ENCODE data around the gene NHLRC4.

NHLRC4 gene

DNA sequence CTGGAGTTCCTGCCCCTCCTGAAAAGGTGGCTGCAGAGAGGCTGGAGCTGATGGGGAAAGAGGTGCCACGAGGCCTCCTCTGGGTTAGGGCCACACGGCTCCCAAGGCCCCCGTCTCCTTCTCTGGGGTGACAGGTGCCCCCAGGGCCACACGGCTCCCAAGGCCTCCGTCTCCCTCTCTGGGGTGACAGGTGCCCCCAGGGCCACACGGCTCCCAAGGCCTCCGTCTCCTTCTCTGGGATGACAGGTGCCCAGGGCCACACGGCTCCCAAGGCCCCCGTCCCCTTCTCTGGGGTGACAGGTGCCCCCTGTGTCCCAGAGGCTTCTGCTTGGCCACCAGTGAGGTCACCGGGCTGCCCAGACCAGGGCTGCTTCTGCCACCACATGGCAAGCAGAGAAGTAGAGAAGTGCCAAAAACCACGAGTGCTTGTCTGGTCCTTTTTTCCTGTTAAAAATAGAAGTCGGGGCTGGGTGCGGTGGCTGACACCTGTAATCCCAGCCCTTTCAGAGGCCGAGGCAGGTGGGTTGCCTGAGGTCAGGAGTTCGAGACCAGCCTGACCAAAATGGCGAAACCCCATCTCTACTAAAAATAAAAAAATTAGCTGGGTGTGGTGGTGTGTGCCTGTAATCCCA lies 35.2 kb upstream of the NHLRC4 start:
- DNase-seq: no peak

DNA sequence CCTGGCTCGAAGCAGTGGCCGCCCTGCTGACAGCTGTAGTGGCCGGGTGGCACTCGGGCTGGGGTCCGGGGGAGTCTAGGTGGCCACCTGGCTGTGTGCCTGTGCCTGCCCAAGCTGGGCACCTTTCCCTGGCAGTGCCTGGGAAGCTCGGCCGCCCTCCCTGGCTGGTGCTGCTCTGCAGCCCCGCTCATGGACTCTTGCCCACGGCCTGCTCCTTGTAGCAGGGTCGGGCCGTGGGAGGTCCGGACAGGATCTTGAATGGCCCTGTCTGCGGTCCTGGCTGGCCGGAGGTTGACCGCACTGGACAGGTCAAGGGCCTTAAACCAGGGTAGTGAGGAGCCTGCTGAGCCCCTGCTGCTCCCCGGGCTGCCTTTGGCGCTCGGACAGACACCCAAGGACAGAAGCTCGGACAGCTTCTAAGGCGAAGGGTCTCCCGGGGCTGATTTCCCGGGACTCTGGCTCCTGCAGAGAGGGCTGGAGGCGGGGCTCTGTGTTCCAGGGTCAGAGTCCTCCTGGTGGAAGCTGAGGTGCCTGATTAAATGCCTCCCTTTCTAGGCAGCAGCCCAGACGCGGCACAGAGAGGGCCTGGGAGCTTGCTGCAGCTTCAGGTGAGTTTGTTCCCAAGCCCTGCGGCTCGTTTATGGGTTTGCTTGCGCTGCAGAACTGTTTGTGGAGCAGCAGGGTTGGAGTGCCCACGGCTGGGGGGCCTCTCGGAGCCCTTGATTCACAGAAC lies 33.2 kb upstream of the NHLRC4 start:
- no peak for DNase-seq

DNA sequence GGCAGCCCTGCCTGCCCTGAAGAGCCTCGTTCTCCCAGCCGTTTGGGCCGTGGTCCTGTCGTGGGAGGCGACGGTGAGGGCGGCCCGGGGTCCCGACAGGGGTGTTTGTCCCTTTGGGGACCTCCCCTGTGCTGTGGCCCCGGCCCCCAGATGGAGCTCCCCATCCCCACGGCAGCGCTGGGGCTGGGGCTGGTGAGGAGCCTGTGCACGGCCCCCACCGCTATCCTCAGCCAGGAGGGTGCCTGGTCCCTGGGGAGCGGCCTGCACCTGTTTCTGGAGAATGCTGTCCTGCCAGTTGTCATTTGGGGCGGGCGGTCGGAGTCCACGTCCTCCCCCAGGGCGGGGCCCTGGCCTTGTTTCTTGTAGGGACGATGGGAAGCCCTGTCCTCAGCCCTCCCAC lies 32.7 kb upstream of the NHLRC4 start:
- DNase-seq: no peak

DNA sequence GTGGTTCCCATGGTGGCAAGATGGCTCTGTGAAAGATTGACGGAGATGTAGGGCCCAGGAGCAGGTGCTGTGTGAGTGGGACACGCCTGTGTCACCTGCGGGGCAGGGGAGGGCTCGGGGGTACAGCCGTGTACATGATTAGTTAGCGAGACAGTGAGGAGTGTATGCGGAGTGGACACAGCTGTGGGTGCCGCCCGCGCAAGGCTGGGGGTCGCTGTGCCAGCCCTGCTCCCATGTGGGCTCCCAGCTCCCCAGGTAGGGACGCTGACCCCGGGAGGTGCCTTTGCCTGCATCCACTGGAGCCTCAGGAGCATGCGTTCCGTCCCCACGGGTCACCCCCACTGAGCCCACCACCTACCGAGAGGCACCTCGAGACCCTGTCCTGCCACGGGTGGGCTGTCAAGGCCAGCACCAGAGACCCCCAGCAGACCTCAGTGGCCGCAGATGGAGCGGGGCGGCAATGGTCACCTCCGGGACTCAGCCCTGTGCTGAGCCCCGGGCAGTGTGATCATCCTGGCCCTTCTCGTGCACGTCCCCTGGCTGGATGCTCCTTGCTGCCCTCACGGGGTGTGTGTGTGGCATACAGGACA lies 31.9 kb upstream of the NHLRC4 start:
- DNase-seq: no peak

DNA sequence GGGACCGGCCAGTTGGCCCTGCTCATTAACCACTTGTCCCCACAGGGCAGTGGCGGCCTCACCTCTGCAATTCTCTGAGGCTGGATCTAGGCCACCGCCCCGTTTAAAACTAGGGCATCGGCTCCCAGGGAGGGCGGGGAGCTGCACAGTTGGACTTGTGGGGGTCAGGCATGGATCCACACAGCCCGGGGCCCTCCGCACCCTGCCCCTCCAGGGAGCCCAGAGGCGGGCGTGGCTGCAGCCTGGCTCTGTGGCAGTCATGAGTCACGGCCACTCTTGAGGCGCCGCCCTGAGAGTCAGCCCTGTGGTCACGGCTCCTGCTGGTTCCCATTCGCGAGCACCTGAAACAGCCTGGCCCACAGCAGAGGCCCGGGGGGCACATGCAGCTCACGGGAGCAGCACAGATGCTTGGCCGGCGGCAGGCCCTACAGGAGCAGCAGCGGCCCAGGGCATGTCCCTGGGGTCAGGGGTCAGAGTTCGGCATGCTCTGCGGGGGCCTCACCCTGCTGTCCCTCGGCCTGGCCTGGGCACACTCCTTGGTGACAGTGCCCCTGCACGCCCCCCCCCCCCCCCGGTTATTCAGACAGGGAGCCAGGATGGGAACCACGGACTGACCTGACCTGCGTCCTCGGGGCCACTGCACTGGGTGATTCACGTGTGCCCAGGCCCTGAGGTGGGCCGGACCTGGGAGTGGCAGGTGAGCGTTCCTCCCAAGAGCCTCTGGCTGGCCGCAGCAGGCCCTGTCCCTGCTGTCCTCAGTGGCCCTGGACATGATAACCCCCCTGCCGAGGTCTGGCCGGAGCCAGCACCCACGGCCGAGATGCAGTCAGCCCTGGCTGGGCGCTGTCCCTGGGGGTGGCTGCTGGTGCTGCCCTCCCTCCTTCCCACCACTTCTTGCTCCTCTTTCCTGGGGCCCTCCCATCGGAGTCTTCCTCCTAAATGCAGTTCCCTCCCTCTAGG lies 31.1 kb upstream of the NHLRC4 start:
- DNase-seq: no peak

DNA sequence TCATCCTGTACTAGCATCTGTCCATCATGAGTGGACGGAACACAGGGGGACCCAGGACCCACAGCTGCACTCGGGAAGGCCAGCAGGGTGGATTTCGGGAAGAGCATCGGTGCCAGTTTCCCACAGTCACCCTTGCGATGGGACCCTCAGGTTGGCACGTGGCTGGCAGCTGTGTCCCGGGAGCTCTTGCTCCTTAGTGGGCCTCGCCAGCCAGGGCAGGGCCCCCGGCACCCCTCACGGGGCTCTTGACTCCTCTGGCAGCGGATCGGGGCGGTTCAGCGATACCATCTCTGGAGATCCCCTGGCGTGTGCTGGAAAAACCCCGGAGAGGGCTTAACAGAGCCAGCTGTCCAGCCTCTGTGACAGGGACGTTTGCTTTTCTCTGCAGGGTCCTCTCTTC lies 30.1 kb upstream of the NHLRC4 start:
- no peak for DNase-seq

DNA sequence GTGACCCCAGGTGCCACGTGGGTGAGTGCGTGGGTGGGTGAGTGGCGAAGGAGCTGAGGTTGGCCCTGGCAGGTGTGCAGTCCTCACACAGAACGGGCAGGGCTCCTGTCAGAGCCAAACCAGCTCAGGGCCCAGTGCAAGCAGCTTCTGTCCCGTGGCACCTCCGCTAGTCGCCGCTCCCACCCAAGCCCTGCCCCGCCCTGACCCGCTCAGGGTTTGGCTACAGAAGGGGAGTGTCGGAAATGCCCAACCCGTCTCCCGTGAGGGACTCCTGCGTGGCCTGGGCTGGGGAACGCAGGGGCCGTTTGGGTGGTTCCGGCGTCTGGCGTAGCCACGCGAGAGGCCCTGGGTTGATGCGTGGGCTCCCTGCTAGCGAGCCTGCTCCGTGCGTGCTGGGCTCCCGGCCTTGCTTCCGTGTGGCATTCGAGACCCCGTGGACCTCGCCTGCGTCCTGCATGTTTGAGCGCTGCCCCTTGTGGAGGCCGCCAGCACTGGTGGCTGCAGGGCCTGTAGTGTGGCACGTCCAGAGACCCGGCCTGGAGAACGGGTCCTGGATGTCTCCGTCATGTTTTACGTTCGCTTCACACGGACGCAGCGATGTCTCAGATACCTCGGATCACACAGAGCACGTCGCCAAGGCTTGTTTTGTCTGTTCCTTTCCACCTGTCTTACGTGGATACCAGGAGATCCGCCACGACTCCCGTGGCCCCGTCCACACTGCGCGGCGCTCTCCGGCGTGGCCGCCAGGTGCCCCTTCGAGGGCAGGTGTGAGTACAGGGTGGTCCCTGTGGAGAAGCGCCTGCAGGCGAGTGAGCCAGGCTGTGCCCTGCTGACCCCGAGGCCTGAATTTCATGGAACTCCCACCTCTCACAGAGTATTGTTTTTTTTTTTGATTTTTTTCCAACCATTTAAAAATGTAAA lies 29.1 kb upstream of the NHLRC4 start:
- DNase-seq: no peak

DNA sequence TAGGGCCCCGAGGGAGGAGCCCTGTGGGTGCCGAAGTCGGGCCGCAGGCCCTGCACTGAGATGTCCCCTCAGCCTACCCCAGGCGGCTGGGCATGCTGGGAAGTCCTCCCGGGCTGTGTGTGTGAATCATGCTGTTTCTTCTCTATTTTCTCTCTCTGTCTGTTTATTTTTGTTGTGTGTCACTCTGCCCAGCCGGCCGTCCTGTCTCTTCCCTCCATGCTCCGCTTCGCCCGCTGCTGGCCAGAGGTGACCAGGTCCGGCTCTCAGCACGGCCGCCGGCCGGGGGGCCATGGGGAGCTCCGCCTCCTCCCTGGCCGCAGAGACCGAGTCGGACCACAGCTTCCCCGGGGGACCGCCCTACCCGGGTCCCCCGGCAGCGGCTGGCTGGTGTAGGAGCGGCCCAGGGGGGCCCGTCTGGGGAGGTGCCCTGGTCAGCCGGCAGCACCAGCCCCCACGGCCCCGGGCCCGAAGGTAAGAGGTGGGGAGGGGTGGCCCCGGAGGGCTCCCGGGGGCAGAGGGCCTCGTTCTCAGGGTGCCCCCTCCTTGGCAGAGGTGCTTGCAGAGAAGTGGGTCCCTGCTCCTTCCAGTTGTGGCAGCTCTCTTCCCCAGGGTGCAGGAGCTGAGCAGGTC lies 26.8 kb upstream of the NHLRC4 start:
- DNase-seq: no peak

DNA sequence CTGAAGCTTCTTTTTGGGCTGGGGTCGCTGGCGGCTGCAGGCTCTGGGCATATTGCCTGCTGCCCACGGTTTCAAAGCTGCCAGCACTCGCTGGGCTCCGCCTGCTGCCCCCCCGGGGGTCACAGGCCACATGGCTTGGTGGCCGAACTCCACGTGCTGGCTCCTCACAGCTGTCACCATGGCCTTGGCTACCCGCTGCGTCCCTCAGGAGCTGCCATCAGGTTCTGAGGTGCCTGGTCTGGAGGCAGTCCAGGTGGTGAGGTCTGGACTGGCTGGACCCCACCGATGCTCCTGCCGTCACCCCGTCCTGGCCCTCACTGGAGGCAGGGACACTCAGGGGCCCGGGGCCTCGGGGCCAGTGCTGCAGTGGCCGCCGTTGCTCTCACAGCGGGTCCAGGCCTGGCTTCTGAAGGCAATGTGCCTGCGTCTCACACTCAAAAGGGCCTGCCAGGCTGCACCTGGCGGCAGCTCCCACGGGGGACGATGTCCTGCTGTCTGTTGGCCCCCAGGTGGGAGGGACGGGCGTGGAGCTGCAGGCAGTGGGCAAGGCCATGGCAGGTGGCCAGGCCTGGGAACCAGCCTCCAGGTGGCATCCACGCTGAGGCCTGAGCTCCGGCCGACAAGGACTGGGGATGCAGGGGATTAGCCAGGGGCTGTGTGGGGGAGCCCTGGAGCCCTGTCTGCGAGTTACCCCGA lies 26.0 kb upstream of the NHLRC4 start:
- no peak for DNase-seq

DNA sequence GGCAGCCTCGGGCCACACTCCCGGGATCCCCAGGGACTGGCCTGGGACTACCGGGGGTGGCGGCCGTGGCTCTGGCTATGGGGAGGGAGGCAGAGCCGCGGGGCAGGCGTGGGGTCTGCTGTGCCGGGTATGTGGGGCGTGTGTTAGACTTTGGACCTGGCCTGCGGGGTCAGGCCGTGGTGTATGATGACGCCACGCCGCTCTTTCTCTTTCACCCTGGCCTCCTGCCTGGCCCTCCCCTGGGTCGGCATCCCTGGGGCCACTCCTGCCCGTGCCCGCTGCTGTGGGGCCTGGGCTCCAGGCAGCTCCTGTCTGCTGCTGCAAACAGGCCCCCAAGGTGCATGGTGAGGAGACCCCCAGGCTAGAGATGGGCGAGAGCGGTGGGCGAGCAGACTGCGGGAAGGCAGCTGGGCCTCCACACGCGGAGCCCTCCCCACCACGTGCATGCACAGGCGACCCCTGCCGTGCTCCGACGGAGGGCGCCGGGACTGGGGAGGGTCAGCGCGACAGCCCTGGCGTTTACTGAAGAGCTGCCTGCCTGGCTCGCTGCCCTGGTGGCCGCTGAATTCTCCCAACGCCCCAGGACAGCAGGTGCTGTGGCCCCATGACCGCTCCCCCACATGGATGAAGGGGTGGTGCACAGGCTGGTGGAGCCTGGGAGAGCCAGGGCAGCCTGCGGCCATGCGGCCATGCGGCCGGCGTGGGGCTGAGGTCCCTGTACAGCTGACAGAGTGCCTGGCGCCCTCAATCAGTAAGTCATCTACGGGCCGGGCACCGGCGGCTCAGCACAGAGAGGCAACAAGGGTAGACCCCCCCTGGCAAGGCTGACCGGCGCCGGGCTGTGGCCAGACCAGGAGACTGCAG lies 23.3 kb upstream of the NHLRC4 start:
- DNase-seq: no peak

DNA sequence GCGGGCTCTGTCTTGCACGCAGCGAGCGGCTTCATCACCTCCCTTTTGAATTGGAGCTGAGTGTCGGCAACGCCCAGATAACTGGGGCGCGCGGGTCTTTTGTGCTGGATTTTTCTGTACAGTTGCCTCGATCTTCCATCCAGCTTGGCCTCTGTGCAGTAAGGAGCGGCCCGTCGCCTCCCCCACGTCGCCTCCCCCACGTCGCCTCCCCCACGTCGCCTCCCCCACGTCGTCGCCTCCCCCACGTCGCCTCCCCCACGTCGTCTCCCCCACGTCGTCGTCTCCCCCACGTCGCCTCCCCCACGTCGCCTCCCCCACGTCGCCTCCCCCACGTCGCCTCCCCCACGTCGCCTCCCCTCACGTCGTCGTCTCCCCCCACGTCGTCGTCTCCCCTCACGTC lies 22.3 kb upstream of the NHLRC4 start:
- DNase-seq: no peak

DNA sequence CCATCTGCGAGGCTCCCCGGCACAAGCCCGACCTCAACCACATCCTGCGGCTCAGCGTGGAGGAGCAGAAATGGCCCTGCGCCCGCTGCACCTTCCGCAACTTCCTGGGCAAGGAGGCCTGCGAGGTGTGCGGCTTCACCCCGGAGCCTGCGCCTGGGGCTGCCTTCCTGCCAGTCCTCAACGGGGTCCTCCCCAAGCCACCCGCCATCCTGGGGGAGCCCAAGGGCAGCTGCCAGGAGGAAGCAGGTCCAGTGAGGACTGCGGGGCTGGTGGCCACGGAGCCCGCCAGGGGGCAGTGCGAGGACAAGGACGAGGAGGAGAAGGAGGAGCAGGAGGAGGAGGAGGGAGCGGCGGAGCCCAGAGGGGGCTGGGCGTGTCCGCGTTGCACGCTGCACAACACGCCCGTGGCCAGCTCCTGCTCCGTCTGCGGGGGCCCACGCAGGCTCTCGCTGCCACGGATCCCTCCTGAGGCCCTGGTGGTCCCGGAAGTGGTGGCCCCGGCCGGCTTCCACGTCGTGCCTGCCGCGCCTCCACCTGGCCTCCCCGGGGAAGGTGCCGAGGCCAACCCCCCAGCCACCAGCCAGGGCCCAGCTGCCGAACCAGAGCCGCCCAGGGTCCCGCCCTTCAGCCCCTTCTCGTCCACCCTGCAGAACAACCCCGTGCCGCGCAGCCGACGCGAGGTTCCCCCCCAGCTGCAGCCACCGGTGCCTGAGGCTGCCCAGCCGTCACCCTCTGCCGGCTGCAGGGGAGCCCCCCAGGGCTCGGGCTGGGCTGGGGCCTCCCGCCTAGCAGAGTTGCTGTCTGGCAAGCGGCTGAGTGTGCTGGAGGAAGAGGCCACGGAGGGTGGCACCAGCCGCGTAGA lies 19.7 kb upstream of the NHLRC4 start:
- DNase-seq: no peak

DNA sequence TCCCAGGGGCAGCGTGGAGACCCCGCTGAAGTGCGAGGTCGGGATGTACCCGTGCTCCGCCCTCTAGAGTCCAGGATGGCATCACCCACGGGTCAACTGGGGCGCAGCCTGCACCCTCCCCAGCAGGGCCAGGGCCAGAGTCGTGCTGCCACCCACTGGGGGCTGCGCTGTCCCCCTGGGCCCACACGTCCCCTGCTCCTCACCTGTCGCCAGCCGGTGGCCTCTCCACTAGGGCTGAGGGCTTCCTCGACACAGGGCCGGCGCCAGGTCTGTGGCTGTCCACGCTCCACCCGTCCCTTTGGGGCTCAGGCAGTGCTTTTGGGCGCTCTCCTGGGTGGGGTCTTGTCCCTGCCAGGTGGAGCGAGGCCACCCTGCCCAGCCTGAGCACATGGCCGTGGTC lies 18.2 kb upstream of the NHLRC4 start:
- no peak for DNase-seq

DNA sequence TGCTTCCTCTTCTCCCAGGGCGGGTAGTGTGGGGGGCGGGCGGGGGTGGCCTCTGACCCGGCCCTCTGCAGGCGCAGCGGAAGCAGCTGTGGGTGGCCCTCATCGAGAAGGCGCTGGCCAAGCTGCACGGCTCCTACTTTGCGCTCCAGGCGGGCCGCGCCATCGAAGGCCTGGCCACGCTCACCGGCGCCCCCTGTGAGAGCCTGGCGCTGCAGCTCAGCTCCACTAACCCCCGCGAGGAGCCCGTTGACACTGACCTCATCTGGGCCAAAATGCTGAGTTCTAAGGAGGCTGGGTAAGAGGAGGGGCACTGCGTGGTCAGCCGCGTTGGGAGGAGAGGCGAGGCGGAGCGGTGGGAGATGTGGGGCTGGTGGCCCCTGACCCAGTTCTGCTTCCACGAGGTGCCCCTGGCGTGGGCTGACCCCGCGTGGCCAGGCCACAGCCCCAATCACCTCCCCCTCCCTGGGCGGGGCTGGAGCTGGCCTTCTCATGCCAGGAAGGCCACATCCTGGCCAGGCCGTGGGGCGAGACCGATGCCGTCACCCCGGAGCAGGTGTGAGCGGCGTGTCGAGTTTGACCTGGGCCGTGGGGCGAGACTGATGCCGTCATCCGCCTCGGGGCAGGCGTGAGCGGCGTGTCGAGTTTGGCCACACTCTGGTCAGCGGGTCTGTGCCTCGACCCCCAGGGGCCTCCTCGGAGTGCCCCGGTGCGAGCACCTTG lies 17.1 kb upstream of the NHLRC4 start:
- no peak for DNase-seq

DNA sequence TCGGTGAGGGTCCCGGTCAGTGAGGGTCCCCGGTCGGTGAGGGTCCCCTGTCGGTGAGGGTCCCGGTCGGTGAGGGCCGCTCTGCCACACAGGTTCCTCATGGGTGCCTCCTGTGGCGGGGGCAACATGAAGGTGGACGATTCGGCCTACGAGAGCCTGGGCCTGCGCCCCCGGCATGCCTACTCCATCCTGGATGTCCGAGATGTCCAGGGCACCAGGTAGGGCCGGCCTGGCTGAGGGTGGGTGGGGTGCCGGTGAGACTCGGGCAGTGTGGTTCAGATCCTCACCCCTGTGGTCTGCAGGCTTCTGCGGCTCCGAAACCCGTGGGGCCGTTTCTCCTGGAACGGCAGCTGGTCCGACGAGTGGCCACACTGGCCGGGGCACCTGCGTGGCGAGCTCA lies 15.6 kb upstream of the NHLRC4 start:
- DNase-seq: no peak

DNA sequence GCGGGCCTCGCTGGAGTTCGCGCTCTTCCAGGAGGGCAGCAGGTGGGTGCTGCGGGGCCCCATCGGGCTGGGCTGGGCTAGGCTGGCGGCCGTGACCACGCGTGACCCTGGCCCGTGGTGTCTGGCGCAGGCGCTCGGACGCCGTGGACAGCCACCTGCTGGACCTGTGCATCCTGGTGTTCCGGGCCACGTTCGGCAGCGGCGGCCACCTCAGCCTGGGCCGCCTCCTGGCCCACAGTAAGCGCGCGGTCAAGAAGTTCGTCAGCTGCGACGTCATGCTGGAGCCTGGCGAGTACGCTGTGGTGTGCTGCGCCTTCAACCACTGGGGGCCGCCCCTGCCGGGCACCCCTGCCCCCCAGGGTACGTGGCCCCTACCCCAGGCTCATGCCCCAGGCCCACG lies 14.6 kb upstream of the NHLRC4 start:
- no peak for DNase-seq

DNA sequence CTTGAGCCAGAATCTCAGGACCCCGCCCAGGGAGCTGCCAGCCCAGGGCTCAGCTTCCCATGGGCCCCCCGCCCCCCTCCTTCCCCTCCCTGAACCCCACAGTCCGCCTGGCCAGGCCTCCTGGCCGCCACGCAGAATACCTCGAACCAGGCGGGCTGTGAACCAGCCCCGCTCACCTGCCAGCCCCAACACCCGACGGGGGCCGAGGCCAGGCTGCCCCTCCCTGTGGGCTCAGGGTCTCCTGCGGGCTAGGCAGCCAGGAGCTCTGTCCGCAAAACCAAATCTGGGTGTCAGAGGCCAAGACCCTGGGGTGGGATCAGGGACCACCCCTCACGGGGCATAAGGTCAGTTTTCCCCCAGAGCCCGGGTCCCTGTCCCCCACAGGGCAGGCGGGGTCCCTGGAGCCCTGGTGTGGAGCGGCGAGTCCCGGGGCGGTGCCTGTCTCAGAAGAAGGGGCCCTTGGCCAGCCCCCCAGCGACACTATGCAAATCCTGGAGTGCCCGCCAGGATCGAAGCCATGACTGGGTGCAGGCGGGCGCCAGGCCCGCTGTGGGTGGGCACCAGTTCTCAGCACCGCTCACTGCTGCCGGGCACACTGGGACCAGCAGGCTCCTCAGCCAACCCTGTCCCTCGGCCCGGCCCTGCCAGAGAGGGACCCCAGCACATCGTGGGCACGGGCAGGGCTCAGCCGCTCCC lies 13.1 kb upstream of the NHLRC4 start:
- no peak for DNase-seq

DNA sequence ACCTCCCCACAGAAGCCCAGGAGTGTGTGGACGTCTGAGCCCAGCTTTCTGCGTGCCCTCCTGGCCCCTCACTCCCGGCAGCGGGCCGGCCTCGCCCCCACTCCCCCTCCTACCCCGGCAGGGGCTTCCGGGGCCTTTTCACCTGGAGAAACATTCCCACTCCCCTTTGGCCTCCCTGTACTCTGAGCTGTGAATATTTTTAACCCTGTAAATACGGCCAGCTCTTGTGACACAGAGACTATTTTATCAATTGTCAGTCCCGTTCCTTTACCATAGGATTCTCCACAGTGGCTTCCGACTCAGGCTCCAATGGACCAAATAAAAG lies 12.5 kb upstream of the NHLRC4 start:
- DNase-seq: no peak

Measured in NK-92 treated with Interleukin-12 subunit alpha and Interleukin-12 subunit beta, amount 100 ng/mL, for 24 hours (cell line).